ENCODE results near the gene ARL15. TPM values are rescaled to one million over a fixed set of nuclear protein-coding genes. Genes with fewer than 3 reads are reported as not detected.
A peak's percentile ranks its signal among the peaks of the same experiment; 100 is the strongest.
"Not testable (repeated sequence)": the region's sequence is repeated elsewhere in the genome, so short reads cannot be mapped to it uniquely, and the experiment has no call there.

ARL15 gene
- 10 to 100 TPM; 29.0 to 65.0 (median 42.9) TPM for total RNA-seq

GRCh38 chr5:54310433-54311175 lies at the start of gene ARL15:
ARL15 (minus strand) TSS chr5:54310573.
- Histone ChIP-seq H3K27me3 (no peaks in the 10 kb centered on the region), H3K27ac (peak within 1 kb of the TSS; percentile 87 to 92), H3K36me3 (no peaks in the 10 kb centered on the region), H3K4me1 (no peaks in the 10 kb centered on the region), H3K9me3 (no peaks in the 10 kb centered on the region), H3K4me3 (peak within 1 kb of the TSS; percentile 89 to 96 (median 96))
- peak; percentile 98 to 99 for DNase-seq (ENCODE audit: low spot score in 2 of 2)
- TF ChIP-seq CTCF (IDR thresholded peaks at IDR 0.05) (no peak), POLR2AphosphoS5 (IDR thresholded peaks at IDR 0.05) (peak; percentile 96 to 97 (median 97)), POLR2A (IDR thresholded peaks at IDR 0.05) (peak; percentile 99)
- intact Hi-C loops (cut with DNase I; ENCODE audit: low total_unique reads) = no loop called here

- Histone ChIP-seq H3K4me3 (no peak overlapping the region), H3K36me3 (no peaks in the 10 kb centered on the region), H3K27me3 (no peaks in the 10 kb centered on the region), H3K27ac (no peak overlapping the region), H3K9me3 (peaks cover 2 to 4% of the 10 kb centered on the region in 2 donors), H3K4me1 (no peaks in the 10 kb centered on the region)
- TF ChIP-seq POLR2AphosphoS5 (IDR thresholded peaks at IDR 0.05) = no peak
- no peak for TF ChIP-seq CTCF (IDR thresholded peaks at IDR 0.05)
- TF ChIP-seq POLR2A (IDR thresholded peaks at IDR 0.05) = no peak
- intact Hi-C loops (cut with DNase I; ENCODE audit: low total_unique reads) = no loop called here
- no peak for DNase-seq (ENCODE audit: low spot score in 2 of 2)
Observed at GRCh38 chr5:54360089-54360488, 49.7 kb upstream of the ARL15 start.

- Histone ChIP-seq H3K27ac (no peak overlapping the region), H3K9me3 (peaks cover 13 to 27% of the 10 kb centered on the region in 2 donors), H3K4me1 (no peaks in the 10 kb centered on the region), H3K27me3 (no peaks in the 10 kb centered on the region), H3K4me3 (no peak overlapping the region), H3K36me3 (no peaks in the 10 kb centered on the region)
- no peak for DNase-seq (ENCODE audit: low spot score in 2 of 2)
- TF ChIP-seq CTCF (IDR thresholded peaks at IDR 0.05) = no peak
- no peak for TF ChIP-seq POLR2AphosphoS5 (IDR thresholded peaks at IDR 0.05)
- no peak for TF ChIP-seq POLR2A (IDR thresholded peaks at IDR 0.05)
- intact Hi-C loops (cut with DNase I; ENCODE audit: low total_unique reads) = no loop called here
Observed at GRCh38 chr5:54357408-54358058, 47.2 kb upstream of the ARL15 start.

- H3K4me3 ChIP-seq; H3K27ac ChIP-seq; H3K36me3 ChIP-seq; H3K27me3 ChIP-seq; intact Hi-C loops (cut with DNase I; ENCODE audit: low total_unique reads); DNase-seq (ENCODE audit: low spot score in 2 of 2); H3K4me1 ChIP-seq: not testable (repeated sequence)
- peaks cover 13 to 27% of the 10 kb centered on the region in 2 donors for H3K9me3 ChIP-seq
Observed at GRCh38 chr5:54353933-54354564, 43.7 kb upstream of the ARL15 start.

- H3K27me3 ChIP-seq; intact Hi-C loops (cut with DNase I; ENCODE audit: low total_unique reads); DNase-seq (ENCODE audit: low spot score in 2 of 2); H3K4me3 ChIP-seq; H3K36me3 ChIP-seq; H3K27ac ChIP-seq; H3K4me1 ChIP-seq: not testable (repeated sequence)
- H3K9me3 ChIP-seq = peaks cover 13 to 27% of the 10 kb centered on the region in 2 donors
Observed at GRCh38 chr5:54352580-54352979, 42.2 kb upstream of the ARL15 start.

All from breast epithelium (tissue), 4 donors.